GM21576 (cell line): ENCODE data around the gene SHKBP1.

Experiments
- ATAC-seq: cut with Tn5 transposase; IDR thresholded peaks from one replicate; pipeline ENCODE4 v1.9.1; 2021; ENCODE audit warnings: mild to moderate bottlenecking, moderate library complexity; ENCODE audit not compliant: unreplicated experiment

The SHKBP1 gene

GRCh38 chr19:40600570-40601133, 24.0 kb downstream of the SHKBP1 start:
- no peak for ATAC-seq

DNA sequence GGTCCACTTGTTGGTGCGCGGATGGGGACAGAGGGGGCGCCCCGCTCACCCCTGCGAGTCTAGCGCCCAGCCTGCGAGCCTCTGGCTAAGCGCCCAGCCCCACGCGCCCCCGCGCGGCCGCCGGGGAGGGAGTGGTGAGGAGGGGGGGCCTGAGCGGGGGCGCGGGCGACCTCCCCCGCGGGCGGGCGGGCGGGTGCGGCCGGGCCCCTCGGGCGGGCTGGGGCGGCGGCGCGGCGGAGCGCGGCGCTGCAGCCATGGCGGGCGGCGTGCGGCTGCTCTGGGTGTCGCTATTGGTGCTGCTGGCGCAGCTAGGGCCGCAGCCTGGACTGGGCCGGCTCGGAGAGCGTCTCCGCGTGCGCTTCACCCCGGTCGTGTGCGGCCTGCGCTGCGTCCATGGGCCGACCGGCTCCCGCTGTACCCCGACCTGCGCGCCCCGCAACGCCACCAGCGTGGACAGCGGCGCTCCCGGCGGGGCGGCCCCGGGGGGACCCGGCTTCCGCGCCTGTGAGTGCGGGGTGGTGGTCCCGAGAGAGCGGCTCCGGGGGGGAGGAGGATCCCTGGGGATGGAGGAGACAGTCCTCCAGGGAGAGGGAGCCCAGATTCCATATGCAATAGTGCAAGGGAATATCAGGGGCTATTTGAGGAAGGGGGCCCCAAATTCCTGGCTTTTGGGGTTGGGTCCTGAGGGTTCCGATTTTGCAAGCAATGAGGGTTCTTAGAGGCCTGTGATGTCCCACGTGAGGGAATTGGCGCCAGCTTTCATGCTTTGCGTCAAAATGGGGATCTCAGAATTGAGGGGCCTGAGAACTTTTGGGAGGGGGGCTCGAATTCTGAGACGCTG, 24.7 kb downstream of the SHKBP1 start, which contains the start of gene LTBP4:
Gene LTBP4, plus strand, starts transcription at position 236 of the 841 bp plus-strand sequence. Its CDS starts 19 bp downstream, at position 255.
- no peak for ATAC-seq

GRCh38 chr19:40603071-40603388, 26.4 kb downstream of the SHKBP1 start:
- ATAC-seq: no peak

DNA sequence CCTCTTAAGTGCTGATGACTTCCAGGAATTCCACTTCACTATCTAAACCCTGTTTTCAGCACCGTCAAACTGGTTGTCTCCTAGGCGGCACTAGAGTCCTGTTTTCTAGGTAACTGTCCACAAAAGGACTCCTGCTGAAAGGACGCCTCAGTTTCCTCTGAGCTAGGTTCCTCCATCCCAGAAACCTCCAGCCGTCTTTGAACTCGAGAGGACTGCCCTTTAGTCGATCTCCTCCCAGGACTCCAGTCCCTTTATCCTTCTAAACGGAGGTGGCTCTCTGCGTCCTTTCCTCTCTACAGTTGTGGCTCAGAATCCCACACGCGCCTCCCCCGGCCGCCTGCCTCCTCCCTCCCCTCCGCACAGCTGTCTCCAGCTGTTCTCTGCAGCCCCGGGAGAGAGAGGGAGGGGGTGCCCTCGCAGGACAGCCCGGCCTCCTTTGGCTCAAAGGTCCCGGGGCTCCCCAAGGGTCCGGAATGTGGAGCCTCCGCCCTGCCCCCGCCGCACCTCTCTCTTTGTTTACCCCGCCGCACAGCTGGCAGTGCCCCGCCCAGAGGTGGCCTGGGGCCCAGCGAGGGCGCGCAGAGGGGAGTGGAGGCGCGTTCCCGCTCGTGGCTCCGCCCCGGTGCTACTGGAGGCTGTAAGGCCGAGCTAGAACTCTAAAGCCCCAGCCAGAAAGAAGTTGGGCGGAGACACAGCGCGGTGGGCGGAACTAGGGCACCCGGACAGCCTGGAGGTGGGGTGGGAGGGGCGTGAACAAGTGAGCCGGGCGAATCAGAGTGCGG, 26.9 kb downstream of the SHKBP1 start:
- peak; percentile 65 for ATAC-seq

GRCh38 chr19:40604171-40604646, 27.5 kb downstream of the SHKBP1 start:
- no peak for ATAC-seq

GRCh38 chr19:40604647-40605215, 28.1 kb downstream of the SHKBP1 start:
- ATAC-seq: no peak

- ATAC-seq: peak; percentile 25
These were observed 28.7 kb downstream of the SHKBP1 start for GRCh38 chr19:40605216-40605971.

DNA sequence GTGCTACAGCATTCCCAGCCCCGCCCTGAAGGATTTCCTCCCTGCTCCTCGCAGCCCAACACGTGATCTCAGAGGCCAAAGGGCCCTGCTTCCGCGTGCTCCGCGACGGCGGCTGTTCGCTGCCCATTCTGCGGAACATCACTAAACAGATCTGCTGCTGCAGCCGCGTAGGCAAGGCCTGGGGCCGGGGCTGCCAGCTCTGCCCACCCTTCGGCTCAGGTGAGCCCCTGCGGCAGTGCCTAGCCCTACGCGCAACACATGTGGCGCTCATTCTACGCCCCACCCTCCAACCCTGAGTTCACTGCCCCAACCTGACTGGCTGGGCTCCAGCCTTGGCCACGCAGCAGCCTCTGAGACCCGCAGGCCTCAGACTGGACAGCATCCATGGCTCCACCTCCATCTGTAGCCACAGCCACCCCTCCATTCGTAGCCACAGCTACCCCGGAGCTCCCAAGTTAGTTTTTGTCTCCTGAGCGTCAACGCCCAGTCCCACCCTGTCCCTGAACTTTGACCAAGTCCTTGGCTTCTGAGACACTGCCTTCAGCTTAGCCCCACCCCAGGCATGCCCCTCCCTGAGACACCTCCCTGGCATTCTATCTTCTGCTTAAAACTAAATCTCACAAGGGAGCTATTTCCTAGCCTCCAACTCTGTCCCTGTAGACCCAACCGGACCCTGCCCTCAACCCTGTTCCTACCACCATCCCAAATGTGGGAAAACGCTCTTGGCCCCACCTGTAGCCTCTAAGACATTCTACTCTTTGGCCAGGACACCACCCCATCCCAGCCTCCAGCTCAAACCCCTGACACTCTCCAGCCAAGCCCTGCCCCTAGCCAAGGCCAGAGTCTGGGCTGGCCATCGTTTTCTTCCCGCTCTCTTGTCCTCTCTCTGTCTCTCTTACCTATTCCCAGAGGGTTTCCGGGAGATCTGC, 30.9 kb downstream of the SHKBP1 start:
- no peak for ATAC-seq

DNA sequence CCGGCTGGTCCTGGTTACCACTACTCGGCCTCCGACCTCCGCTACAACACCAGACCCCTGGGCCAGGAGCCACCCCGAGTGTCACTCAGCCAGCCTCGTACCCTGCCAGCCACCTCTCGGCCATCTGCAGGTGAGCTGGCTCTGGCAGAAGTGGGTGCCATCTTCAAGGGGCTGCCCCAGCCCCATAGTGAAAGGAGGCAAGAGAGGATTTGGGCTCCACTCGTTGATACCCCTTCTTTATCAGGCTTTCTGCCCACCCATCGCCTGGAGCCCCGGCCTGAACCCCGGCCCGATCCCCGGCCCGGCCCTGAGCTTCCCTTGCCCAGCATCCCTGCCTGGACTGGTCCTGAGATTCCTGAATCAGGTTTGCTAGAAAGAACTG, 31.6 kb downstream of the SHKBP1 start:
- ATAC-seq: no peak

GRCh38 chr19:40608957-40609356, 32.3 kb downstream of the SHKBP1 start:
- no peak for ATAC-seq

- peak; percentile 43 for ATAC-seq
These were observed 33.1 kb downstream of the SHKBP1 start for GRCh38 chr19:40609561-40610395.

DNA sequence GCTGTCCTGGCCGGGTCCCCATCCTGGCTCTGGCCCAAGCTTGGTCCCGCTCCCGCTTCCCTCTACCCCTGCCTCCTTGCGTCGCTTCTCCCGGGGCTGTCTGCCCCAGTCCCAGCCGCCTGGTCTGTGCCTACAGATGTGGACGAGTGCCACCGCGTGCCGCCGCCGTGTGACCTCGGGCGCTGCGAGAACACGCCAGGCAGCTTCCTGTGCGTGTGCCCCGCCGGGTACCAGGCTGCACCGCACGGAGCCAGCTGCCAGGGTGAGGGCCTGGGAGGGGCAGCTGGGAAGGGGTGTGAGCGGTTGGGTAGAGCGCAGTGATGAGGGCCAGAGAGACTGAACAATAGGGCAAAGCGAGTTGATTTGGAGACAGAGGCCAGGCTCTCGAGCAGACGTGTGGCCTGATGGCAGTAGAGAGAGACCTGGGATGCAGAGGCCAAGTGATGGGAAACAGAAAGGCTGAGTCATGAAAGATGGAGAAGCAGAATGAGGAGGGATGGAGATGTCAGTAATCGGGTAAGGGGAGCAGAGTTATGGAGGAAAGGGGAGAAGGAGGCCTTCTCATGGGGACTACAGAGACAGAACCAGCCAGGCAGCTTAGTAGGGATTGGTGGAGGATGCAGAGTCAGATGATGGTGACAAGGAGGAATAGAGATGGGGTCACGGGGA, 33.9 kb downstream of the SHKBP1 start:
- ATAC-seq: no peak

- ATAC-seq: no peak
These were observed 34.4 kb downstream of the SHKBP1 start for GRCh38 chr19:40611096-40611495.

DNA sequence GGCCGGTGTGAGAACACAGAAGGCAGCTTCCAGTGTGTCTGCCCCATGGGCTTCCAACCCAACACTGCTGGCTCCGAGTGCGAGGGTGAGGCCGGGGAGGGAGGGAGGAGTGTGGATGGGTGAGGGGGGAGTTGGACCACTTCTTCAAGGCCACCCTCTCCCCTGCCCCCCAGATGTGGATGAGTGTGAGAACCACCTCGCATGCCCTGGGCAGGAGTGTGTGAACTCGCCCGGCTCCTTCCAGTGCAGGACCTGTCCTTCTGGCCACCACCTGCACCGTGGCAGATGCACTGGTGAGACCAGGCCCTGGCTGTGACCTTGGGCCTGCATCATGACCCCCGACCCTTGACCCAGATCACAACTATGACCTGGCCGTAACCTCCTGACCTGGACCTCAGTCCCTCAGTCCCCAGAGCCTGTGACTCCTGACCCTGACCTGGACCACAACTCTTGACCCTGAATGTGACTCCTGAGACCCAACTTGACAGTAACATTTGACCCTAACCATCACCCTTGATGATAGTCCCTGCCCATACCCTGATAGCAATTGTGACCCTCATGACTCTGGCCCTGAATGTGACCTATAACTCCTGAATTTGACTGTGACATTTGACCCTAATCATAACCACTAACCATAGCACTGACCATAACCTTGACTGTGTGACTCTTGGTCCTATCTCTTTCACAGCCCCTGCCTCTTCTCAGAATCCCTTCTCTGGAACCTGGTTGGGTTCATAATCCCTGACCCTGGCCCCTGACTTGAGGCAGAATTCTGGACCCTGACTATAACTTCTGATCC, 35.4 kb downstream of the SHKBP1 start:
- no peak for ATAC-seq

DNA sequence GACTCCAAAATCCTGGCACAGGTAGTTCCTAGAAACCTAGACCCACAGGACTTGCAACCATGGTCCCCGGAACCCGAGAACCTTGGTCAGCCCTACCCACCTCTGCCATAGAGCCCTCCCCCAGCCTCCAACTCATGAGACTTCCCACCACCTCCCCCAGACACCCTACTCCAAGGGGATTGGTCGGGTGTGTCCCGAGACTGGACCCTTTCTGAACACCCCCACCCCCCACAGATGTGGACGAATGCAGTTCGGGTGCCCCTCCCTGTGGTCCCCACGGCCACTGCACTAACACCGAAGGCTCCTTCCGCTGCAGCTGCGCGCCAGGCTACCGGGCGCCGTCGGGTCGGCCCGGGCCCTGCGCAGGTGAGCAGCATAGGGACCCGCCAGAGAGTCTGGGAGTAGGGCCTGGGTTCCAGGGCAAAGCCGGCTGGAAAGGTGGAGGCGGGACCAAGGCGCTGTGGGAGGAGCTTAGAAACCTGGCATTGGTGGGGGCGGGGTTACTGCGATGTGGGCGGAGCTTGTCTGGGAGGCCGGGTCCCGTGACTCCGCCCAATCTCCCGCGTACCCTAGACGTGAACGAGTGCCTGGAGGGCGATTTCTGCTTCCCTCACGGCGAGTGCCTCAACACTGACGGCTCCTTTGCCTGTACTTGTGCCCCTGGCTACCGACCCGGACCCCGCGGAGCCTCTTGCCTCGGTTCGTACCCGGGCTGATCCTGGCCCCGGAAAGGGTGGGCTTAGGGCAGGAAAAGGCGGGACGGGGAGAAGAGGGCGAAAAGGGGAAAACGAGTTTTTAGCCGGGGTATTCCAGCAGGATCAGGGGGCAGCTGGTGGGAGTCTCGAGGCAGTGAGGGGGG, 36.4 kb downstream of the SHKBP1 start:
- ATAC-seq: no peak
